Measurements from ENCODE around the gene SPATA32.

Gene SPATA32

GRCh38 chr17:45262516-45263476 is 902 bp upstream of the SPATA32 start:
- no peak for TF ChIP-seq CTCF (IDR thresholded peaks at IDR 0.05; ENCODE audit: low read depth, low read length)
- H3K4me3 ChIP-seq (ENCODE audit: low read depth, low read length), result no peak overlapping the region

GRCh38 chr17:45260204-45260783 is 1.6 kb downstream of the SPATA32 start:
- no peak for TF ChIP-seq CTCF (IDR thresholded peaks at IDR 0.05; ENCODE audit: low read depth, low read length)
- no peak overlapping the region for H3K4me3 ChIP-seq (ENCODE audit: low read depth, low read length)

- TF ChIP-seq CTCF (IDR thresholded peaks at IDR 0.05; ENCODE audit: low read depth, low read length), result no peak
- H3K4me3 ChIP-seq (ENCODE audit: low read depth, low read length), result no peak overlapping the region
Observed at GRCh38 chr17:45258981-45259380, 2.9 kb downstream of the SPATA32 start.

- H3K4me3 ChIP-seq (ENCODE audit: low read depth, low read length), result no peak overlapping the region
- TF ChIP-seq CTCF (IDR thresholded peaks at IDR 0.05; ENCODE audit: low read depth, low read length), result no peak
Observed at GRCh38 chr17:45257115-45257514, 4.8 kb downstream of the SPATA32 start.

- H3K4me3 ChIP-seq (ENCODE audit: low read depth, low read length), result no peak overlapping the region
- no peak for TF ChIP-seq CTCF (IDR thresholded peaks at IDR 0.05; ENCODE audit: low read depth, low read length)
Observed at GRCh38 chr17:45256114-45256966, 5.6 kb downstream of the SPATA32 start.

- no peak overlapping the region for H3K4me3 ChIP-seq (ENCODE audit: low read depth, low read length)
- no peak for TF ChIP-seq CTCF (IDR thresholded peaks at IDR 0.05; ENCODE audit: low read depth, low read length)
Observed at GRCh38 chr17:45255358-45255757, 6.5 kb downstream of the SPATA32 start.
